T-helper 1 cell treated with Interleukin-12 subunit alpha and Interleukin-12 subunit beta and Interleukin-4 antibody, amounts not matched to agents 30 ng/mL and 1 ng/mL, for 36 hours (primary cell): ENCODE measurements around the gene TSHZ2. TPM values are rescaled to one million over a fixed set of nuclear protein-coding genes. Genes with fewer than 3 reads are reported as not detected.

Source experiments
- intact Hi-C: fragments of 100-400 bp; cut with micrococcal nuclease; formaldehyde crosslinking; loops from one replicate; pipeline ENCODE4 v1.15.1; 2024
- total RNA-seq: library from RNA; stranded (reverse); gene quantifications from 2 replicates; pipeline ENCODE4 v1.2.3, GENCODE V29; 2022

TSHZ2 gene
- total RNA-seq, 1 donor from 2014 or later = 28.4 TPM

DNA sequence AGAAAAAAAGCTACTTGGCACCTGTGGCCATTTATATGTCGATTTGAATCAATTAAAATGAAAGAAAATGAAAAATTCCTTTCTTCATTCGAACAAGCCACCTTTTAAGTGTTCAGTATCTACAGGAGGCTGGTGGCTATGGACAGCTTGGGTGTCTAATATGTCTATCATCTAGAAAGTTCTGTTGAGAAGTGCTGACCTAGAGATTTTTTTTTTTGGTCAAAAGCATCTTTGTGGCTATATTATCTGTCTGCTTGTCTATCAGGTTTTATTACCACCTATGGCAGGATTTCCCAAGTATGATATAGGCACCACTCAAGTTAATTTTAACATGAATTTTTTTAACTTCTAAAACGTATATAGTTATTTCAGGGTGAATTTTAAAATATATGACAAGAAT lies 250.8 kb downstream of the TSHZ2 start:
- intact Hi-C loops = no loop called here

DNA sequence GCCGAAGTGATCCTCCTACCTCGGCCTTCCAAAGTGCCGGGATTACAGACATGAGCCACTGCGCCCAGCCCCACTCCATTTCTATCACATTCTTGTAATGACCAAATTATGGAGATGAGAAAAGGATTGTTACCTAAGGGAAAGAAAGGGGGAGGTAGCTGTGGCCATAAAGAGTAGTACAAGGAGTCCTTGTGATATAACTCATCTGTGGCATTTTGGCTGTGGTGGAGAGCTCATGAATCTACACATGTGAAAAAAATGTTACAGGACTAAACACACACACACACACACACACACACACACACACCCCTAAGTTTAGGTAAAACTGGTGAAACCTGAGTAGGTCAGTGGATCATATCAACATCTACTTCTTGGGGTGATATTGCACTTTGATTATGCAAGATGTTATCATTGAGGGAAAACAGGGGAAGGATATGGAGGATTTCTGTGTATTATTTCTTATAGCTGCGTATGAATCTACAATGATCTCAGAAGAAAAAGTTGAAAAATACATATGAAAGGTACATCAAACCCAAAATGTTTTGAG lies 251.5 kb downstream of the TSHZ2 start:
- intact Hi-C loops = no loop called here

DNA sequence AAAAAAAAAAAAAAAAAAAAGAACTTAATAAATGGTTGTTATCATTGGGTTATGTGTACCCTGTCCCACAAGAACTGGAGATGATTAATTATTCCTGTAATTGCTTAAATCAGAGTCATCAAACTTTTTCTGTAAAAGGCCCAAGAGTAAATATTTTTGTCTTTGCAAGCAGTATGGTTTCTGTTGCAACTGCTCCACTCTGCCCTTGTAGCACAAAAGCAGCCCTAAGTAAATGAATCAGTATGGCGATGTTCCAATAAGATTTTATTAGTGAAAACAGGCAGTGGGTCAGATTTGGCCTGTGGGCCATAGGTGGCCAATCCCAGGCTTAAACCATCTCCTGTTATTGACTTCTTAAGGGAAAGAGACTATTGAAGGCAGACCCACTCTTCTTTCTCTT lies 252.7 kb downstream of the TSHZ2 start:
- intact Hi-C loops = no loop called here

DNA sequence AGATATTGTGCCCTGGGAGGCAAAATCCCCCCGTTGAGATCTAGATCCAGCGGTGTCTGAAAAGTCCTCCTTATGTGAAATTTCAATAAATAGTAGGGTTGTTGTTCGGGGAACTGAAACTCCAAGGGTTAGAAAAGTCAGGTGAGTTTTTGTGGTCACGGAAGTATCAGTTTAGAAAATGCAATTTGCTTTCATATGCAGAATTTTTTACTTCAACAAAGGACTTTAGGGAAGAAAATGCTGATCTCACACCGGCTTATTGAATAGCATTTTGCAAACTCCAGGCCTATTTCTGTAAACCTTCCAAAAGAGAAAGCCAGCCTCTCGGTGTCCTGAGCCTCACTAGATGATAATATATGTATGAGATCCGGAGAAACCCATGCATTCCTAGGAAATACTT lies 254.7 kb downstream of the TSHZ2 start:
- intact Hi-C loops = no loop called here

DNA sequence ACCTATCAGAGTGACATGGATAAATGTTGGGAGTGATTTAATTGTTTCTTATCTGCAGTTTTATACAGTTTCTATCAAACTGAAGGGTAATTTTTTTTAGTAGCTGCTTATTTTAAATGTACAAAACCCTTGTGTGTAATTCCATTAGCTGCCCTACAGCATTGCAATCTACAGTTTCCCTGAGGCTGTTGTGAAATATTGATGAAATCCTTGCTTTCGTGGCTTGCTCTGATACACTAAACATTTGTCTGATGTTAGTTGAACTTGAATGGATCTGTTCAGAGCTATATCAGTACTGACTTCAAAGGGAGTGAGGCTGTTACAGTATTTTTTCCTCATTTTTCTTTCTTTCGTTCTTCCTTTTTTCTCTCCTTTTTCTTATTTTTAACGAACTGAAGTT lies 255.4 kb downstream of the TSHZ2 start:
- intact Hi-C loops = no loop called here

DNA sequence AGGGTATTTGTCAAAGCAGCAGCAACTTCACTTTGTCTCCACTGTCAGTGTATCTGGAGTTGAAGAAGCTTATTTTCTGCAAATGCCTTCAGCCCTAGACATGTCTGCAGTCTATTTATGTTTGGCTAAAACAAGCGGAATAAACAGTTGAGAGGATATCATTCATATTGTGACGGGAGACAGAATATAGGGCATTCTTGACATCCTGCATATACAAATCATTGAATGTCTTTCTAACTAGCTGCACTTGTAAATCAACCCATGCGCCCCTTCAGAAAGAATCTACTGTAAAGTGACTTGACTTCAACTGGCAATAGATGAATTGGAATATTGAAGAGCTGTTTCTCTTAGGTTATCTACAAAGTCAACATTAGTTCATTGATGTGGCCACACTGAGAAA lies 258.9 kb downstream of the TSHZ2 start:
- intact Hi-C loops = no loop called here

DNA sequence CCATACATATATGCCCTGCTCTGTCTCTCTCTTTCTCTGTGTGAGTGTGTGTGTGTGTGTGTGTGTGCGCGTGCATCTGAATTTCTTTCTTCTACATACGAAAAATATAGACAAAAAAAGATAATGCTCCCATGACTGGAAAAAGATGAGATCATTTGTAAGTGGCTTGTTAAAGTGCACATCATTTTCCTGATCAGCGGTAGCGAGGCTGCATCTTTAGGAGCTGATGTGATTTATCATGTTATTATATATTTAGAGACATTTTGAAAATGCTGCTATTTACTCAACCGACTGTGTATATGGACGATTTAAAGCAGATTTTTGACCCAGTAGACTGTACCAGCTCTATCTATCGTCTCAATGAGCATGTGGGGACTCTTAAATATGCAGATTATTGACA lies 265.3 kb downstream of the TSHZ2 start:
- intact Hi-C loops = no loop called here

DNA sequence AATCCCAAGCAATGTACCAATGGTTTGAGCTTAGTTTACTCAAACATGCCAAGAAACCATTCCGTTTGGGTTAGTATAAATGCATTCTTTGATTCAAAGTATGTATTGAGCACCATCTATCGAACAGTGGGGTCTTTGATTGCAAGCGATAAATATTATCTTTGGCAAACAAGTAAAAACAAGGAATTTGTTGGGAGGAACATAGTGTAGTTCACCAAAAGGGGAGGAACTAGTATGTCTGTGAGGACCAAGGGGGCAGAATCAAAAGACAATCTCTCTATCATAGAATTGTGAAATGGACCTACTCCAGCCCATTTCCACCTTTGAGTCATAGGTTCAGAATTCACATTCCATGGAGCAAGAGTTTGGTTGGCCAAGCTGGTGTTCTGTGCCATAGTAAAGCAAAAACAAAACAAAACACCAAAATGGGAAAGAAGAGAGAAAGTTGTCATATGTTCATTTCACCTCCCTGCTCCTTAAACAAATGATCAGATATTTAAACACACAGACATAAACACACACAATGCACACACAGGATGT lies 266.0 kb downstream of the TSHZ2 start:
- intact Hi-C loops = no loop called here

DNA sequence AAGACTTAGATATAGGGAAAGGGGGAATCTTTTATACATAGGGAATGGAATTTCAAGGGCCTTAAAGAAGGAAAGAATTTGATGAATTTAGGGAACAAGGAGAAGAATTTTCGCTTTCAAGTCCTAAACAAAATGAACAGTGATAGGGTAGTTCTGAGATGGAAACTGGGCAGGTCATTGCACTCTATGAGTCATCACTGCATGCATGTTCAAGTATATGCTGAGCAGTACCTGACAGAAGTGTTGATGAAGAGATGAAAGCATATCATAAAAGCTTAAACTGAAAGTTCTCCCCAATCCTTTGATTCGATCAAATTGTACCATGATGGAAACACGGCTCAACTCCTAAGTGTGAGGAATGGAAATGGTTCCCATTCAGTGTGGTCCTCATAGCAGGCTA lies 271.0 kb downstream of the TSHZ2 start:
- intact Hi-C loops = no loop called here

DNA sequence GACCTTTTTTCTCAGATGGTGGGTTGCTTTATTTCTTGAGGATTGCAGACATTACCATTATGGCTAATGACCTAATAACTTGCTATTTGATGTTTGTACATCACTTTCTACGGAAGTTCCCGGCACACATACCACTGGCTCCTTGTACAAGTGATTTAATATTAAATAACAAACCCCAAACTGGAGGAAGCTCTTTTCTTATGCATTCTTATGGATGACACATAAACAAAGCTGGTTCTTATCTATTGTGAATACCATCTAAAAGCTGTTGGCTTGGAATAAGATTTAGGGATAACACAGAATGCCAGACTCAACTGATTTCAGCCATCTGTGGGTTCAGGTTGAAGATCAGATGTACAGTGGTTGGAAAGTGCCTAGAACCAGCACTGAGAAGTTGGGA lies 272.6 kb downstream of the TSHZ2 start:
- intact Hi-C loops = no loop called here

DNA sequence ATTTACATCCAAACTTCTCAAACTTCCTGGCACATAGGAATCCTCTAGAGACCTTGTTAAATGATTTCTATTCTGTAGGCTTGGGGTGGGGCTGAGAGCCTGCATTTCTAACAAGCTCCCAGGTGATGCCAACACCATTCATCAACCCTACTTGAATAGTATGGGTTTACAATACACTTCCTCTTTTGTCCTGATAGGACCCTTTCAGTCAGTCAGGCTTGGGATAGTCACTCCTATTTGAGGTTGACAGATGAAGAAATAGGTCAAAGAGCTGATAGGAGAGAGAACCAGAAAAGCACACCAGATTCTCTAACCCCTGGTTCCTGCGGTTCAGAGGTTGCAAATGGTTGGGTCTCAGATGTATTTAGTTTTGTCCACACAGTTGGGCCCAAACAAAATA lies 273.4 kb downstream of the TSHZ2 start:
- intact Hi-C loops = no loop called here

DNA sequence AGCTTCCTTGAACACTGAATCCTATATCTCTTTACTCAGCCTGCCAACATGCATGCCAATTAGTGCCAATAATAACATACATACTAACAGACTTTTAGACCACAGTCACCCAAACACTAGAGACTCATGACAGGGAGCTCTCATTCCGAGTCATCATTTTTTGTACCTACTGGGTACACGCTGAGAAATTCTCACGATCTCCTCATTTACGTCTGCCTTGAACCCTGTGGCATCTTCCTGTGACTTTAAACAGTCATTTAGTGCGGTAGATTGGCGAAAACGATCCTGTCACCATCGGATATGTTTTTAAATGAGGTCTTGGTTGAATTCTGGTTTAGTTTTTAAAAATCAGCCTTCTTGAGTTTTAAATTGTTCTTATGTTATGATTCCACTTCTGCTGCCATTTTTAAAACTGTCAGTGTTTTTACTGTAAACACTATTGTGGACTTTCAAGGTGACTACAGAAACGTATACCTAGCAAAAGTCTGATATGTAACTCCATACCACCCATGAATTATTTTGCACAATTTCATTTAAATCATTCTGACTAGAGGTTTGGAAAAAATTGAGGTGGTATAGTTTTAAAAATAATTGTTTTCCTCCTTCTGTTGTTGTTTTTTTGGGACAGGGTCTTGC lies 275.4 kb downstream of the TSHZ2 start:
- intact Hi-C loops = no loop called here

DNA sequence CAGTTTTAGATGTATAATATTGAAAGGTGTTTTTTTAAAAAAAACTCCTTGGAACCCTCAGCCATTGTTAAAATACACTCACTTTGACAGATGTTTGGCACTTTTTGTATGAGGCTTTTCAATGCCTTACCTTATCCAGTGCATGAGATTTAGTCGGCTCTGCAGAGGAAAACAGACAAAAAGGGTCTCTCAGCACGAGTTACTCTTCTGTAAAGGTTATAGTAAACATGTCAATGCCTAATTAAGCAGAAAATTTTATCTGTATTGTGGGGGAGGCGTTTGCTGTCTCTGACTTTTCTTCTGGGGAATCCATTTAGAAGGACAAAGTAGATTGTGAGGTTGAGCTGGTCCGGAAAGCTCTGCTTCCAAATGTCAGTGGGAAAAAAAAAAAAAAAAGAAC lies 278.3 kb downstream of the TSHZ2 start:
- intact Hi-C loops = no loop called here

DNA sequence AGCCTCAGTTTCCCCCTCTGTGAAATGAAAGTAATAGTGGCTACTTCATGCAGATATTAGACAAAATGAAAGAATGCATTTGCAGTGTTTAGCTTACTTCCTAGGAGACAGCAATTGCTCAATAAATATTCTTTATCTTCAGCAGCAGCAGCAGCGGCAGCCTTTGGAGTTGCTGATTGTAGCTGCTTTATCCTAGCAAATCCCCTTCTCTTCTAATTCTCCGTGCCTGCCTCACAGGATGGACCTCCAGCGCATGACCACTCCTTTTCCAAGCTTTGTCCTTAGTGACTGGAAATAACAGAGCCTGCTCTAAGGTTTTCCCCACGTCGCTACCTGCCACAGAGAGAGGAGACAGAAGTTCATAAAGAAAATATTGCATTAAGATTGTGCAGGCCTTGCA lies 279.8 kb downstream of the TSHZ2 start:
- intact Hi-C loops = no loop called here

DNA sequence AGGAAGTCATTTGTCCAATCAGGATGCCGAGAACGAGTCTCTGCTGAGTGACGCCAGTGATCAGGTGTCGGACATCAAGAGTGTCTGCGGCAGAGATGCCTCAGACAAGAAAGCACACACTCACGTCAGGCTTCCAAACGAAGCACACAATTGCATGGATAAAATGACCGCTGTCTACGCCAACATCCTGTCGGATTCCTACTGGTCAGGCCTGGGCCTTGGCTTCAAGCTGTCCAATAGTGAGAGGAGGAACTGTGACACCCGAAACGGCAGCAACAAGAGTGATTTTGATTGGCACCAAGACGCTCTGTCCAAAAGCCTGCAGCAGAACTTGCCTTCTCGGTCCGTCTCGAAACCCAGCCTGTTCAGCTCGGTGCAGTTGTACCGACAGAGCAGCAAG lies 281.5 kb downstream of the TSHZ2 start:
- intact Hi-C loops = no loop called here

DNA sequence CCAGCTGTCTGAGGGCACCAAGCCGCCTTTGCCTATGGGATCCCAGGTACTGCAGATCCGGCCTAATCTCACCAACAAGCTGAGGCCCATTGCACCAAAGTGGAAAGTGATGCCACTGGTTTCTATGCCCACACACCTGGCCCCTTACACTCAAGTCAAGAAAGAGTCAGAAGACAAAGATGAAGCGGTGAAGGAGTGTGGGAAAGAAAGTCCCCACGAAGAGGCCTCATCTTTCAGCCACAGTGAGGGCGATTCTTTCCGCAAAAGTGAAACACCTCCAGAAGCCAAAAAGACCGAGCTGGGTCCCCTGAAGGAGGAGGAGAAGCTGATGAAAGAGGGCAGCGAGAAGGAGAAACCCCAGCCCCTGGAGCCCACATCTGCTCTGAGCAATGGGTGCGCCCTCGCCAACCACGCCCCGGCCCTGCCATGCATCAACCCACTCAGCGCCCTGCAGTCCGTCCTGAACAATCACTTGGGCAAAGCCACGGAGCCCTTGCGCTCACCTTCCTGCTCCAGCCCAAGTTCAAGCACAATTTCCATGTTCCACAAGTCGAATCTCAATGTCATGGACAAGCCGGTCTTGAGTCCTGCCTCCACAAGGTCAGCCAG lies 283.0 kb downstream of the TSHZ2 start:
- intact Hi-C loops = no loop called here

DNA sequence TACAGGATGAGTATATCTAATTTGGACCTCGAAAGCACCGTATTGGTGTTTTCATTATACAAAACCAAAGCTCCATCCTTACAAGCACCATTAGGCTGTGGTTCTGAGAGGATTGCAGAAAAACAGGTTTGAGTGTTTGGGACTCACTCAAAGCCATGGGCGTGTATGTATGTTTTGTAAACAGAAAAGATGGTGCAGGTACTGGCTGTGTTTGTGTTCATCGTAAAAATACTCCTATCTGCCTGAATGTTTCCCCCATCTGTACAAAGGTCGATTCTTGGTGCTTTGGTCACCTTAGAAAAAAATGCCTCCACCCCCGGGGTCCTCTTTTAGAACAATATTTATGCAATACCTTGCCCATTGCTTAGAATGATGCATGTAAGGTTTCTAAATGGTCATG lies 286.6 kb downstream of the TSHZ2 start:
- intact Hi-C loops = no loop called here

DNA sequence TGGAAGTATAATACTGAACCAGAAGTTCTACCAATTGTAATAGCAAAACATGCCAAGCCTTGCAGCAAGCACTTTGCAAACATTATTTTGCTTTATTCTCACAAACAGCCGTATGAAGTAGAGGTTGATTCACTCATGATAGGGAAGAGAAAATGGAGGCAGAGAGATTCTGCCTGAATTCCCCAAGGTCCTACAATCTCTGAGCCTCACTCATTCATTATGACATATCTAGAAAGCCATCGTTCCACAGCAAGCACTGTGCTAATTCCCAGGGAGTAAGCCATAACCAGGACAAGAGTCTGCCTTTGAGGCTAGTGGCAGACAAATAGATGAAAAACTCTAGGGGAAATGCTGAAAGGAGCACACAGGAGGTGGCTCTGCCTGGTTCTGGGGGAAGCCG lies 288.0 kb downstream of the TSHZ2 start:
- intact Hi-C loops = no loop called here

DNA sequence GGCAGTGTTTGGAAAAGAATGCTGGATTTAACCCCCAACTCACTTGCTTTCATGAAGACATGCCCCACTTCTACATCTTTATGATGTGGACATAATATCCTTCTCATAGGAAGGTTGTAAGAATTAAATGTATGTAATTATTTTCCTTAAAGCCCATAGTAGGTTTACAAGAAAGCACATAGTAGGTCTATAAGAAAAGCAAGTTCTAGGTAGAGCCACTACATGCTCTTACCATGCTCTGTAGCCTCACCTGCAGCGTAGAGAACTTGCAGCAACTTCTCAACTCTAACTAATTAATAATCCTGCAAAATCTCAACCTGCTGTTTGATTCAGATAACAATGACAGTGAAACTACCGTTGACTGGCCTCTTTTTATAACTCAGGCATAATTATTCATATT lies 288.4 kb downstream of the TSHZ2 start:
- intact Hi-C loops = no loop called here

DNA sequence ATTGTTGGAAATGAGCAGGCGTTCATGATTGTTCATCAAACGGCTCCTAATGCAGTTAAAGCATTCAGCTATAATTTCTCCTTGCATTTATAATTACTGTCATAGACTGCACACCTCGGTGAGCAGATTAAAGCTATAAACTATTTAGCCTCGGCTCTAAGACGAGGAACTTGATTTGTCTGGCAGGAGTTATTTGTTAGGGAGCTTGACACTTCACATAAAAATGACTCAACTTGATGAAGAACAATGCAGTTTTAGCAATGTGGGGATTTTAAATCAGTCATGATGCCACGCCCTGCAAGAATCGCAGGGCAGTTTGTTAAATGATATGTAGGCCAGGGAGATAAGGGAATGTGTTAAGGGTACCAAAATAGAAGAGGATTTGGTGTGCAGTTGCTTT lies 290.2 kb downstream of the TSHZ2 start:
- intact Hi-C loops = no loop called here

DNA sequence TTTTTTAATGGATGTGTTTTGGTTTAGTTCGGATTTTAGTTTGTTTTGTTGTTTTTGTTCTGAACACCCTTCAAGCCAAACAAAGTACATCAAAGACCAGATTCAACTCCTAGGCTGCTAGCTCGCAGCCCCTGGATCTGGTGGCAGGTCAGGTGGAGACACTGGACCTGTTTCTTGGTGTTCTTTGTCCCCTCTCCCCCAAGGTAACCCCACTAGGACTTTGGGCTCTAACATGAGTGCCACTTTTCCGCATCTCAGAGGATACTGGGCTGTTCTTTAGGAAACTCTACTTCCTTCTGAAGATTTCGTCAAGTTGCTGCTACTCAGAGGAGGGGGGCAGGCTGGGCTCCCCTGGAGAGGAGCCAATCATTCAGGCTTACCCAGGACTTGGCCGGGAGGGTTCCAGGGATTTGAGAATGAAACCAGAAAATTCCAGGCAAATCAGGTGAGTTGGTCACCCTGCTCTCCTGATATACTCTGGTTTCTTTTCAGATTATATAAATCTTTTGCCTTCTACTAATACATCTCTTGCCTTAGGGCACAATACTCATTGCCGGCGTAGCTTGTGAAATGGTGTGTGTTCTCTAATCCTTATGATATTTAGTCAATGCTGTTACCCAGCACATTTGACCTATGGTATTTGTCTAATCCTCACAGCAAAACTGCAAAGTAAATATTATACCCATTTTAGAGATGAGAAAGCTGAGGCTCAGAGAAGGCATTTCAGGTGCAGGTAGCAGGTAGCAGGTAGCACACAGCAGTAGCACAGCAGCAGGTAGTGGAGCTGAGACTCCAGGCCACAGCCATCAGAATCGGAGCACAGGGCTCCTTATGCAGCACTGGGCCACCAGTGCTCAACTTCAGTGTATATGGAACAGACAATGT lies 291.6 kb downstream of the TSHZ2 start:
- intact Hi-C loops = no loop called here

DNA sequence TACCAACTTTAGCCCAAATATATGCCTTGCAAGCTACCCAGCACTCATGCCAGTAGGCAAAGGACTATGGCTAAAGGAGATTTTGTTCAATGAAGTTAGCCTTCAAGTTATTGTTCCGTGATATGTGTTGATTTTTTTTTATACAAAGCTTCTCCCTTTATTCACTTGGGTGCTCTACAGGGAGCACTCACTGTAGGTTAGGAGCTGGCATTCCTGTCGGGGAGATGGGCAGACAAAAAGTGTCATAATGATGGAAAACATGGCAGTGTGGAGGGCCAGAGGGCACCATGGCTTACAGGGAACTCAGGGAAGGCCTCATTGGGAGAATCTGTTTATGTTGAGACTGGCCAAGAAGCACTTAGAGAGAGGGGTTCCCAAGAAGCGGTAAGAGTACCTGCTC lies 292.4 kb downstream of the TSHZ2 start:
- intact Hi-C loops = no loop called here
